ENCODE data around the gene NUMBL.

DNA sequence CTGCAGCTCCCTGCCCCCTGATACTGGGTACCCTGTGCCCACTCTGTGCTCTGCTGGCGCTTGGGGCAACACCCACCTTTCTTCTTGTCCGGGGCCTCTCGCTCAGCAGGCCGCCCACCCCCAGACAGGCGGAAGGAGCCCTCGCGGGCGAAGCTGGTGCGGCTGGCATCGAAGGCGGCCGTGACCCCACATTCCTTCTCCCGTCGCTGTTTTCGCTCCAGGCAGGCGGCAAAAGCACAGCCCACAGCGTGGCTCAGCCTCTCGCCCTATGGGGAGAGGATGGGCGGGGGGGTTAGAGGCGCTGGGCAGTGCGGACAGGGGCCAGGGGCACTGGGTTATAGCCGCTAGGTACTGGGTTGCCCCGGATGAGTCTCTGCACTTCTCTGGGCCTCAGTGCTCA lies 13.3 kb downstream of the NUMBL start:
- TF ChIP-seq, protein P1, sequence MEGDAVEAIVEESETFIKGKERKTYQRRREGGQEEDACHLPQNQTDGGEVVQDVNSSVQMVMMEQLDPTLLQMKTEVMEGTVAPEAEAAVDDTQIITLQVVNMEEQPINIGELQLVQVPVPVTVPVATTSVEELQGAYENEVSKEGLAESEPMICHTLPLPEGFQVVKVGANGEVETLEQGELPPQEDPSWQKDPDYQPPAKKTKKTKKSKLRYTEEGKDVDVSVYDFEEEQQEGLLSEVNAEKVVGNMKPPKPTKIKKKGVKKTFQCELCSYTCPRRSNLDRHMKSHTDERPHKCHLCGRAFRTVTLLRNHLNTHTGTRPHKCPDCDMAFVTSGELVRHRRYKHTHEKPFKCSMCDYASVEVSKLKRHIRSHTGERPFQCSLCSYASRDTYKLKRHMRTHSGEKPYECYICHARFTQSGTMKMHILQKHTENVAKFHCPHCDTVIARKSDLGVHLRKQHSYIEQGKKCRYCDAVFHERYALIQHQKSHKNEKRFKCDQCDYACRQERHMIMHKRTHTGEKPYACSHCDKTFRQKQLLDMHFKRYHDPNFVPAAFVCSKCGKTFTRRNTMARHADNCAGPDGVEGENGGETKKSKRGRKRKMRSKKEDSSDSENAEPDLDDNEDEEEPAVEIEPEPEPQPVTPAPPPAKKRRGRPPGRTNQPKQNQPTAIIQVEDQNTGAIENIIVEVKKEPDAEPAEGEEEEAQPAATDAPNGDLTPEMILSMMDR (IDR thresholded peaks at IDR 0.05): no peak
- no peak for TF ChIP-seq EZH2phosphoT487 (IDR thresholded peaks at IDR 0.05)
